HTR-8/SVneo (cell line): ENCODE measurements around the gene SSR4.

Source experiments
- DNase-seq: peaks from one replicate; pipeline ENCODE4 v3.0.0; 2011; ENCODE audit warnings: low spot score, mixed read lengths; ENCODE audit not compliant: insufficient read length
- FAIRE-seq: peaks from 2 replicates; lab custom pipeline; 2011; peaks lifted over from hg19 to GRCh38; lab: Jason Lieb, UNC

SSR4 gene

GRCh38 chrX:153827903-153828302, 33.4 kb downstream of the SSR4 start:
- DNase-seq (no peak), FAIRE-seq (no peak)

GRCh38 chrX:153828308-153828707, 33.8 kb downstream of the SSR4 start:
- FAIRE-seq, result no peak

GRCh38 chrX:153828723-153829548, 34.5 kb downstream of the SSR4 start:
- no peak for FAIRE-seq
- DNase-seq, result no peak

More at GRCh38 chrX:153828308-153828707, 33.8 kb downstream of the SSR4 start:
- DNase-seq, result no peak

- FAIRE-seq (no peak), DNase-seq (no peak)
Measured at GRCh38 chrX:153829549-153829798, 35.0 kb downstream of the SSR4 start.

GRCh38 chrX:153829799-153830639, 35.6 kb downstream of the SSR4 start, which contains the start of gene PDZD4:
Gene PDZD4 (minus strand): TSS chrX:153830544. CDS start chrX:153830298, 246 bp downstream.
- FAIRE-seq (no peak), DNase-seq (no peak)

GRCh38 chrX:153830640-153831428, 36.4 kb downstream of the SSR4 start:
- DNase-seq (no peak), FAIRE-seq (no peak)

GRCh38 chrX:153831429-153832150, 37.1 kb downstream of the SSR4 start:
- no peak for DNase-seq
- FAIRE-seq, result no peak

GRCh38 chrX:153832728-153833127, 38.3 kb downstream of the SSR4 start:
- DNase-seq, result no peak
- no peak for FAIRE-seq

- FAIRE-seq, result no peak
Measured at GRCh38 chrX:153836921-153837320, 42.5 kb downstream of the SSR4 start.

GRCh38 chrX:153844509-153845082, 50.1 kb downstream of the SSR4 start:
- no peak for DNase-seq
- no peak for FAIRE-seq

More at GRCh38 chrX:153836921-153837320, 42.5 kb downstream of the SSR4 start:
- no peak for DNase-seq

- FAIRE-seq, result no peak
- DNase-seq, result no peak
Measured at GRCh38 chrX:153845195-153845594, 50.7 kb downstream of the SSR4 start.

GRCh38 chrX:153845842-153846241, 51.4 kb downstream of the SSR4 start:
- FAIRE-seq (no peak), DNase-seq (no peak)
